ENCODE measurements around the gene ERVMER34-1.

The ERVMER34-1 gene

DNA sequence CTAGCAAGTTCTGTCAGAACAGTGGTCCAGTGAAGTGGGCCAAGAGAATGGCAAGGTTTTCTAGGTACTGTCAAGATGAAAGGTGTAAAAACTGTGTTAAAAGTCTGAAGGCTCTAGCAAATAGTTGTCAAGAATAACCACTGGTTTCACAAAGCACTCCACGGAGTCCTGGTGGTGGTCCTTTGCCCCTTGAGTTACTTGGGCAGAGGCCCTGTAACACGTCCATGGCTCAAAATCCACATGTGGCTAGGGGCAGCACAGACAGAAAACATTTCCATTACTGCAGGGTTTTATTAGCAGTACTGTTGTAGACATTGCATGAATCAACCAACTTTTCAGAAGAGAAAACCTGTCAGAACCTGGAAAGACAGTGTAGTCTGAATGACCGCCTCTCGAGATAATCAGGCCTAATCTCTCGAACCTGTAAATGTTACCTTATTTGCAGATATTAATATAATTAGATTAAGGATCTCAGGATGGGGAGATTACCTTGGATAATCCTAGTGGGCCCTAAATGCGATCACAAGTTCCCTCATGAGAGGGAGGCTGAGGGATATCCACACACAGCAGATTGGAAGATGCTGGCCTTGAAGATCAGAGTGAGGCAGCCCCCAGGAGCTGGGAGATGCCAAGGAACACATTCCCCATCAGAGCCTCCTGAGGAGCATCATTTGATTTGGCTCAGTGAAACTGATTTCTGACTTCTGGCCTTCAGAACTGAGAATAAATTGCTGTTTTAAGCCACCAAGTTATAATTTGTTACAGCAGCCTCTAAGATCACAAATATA is 34.7 kb downstream of the ERVMER34-1 start:
- no peak for DNase-seq

DNA sequence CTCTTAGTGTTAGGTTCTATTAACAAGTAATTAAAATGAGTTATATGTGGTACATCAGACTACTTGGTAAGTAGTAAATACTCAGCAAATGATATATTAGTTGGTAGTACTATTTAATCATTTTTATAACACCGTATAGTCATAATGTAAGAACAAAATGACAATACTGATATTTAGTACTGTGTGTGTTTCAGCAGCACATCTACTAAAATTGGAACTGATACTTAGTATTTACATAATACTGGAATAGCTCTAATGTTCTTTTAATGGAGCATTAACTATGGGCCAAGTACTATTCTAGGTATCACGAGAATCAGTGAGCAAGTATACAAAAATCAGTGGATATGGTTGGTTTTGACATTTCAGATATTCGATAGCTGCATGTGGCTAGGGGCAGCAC is 35.3 kb downstream of the ERVMER34-1 start:
- DNase-seq = no peak

DNA sequence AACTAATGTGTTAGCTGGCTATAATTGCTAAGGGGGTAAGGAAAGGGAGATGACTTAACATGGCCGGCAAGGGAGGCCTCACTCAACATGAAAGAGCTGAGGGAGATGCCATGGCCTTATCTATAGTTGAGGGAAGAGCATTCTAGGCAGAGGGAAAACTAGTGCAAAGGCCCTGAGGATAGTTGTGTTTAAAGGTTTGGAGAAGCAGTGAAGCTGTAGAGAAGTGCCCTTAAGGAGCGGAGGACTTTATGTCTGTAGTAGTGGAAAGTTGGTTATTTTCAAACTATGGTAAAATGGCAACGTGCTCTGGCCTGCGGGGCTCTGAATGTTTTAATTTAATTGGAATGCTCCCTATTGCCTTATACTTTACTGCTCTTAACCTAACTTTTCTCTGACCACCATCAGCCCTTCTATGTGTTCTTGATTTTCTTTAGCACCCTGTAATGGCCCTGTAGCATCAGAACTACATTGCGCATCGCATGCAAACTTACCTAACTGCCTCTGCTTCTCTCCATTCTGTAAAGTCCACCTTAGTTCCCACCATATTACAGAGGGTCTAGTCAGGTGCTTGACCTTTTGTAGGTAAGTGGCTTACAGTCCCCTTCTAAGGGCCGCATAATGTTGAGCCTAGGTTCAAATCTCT is 35.8 kb downstream of the ERVMER34-1 start:
- DNase-seq = no peak

DNA sequence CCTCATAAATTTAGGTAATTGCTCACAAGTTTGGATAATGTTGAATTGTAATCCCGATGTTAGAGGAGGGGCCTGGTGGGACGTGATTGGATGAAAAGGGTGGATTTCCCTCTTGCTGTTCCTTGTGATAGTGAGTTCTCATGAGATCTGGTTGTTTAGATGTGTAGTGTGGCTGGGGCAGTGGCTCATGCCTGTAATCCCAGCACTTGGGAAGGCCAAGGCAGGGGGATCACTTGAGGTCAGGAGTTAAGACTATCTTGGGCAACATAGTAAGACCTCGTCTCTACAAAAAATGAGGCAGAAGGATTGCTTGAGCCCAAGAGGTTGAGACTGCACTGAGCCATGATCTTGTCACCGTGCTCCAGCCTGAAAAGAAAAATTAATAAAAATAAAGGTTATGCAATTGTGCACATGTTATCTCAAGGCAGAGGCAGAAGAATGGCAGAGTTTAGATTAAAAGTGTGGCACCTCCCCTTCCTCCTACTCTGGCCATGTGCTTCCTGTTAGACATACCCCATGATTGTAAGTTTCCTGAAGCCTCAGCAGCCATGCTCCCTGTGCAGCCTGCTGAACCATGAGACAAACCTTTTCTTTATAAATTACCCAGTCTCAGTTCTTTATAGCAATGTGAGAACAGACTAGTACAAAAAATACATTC is 36.5 kb downstream of the ERVMER34-1 start:
- DNase-seq = peak; percentile 18

DNA sequence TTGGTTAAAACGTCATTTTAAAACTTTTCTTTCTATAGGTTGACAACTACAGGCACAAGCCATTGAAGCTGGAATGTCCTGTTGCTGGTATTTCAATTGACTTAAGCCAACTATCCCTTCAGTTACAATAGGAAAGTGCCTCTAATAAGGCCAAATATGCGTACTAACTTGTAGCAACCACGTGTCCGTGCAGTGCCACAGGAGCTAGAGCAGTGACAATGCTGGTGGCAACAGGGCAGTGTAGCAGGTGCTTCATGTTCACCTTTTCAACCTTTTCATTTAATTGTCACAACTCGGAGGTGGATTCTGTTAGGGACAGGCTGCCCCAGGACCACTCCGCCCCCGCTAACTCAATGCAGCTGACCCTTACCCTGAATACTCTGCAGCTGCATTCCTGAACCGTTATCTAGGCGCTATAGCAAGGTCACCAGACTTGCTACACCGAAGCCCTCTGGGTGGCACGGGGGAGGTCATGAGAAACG is 37.7 kb downstream of the ERVMER34-1 start:
- peak; percentile 27 for DNase-seq

DNA sequence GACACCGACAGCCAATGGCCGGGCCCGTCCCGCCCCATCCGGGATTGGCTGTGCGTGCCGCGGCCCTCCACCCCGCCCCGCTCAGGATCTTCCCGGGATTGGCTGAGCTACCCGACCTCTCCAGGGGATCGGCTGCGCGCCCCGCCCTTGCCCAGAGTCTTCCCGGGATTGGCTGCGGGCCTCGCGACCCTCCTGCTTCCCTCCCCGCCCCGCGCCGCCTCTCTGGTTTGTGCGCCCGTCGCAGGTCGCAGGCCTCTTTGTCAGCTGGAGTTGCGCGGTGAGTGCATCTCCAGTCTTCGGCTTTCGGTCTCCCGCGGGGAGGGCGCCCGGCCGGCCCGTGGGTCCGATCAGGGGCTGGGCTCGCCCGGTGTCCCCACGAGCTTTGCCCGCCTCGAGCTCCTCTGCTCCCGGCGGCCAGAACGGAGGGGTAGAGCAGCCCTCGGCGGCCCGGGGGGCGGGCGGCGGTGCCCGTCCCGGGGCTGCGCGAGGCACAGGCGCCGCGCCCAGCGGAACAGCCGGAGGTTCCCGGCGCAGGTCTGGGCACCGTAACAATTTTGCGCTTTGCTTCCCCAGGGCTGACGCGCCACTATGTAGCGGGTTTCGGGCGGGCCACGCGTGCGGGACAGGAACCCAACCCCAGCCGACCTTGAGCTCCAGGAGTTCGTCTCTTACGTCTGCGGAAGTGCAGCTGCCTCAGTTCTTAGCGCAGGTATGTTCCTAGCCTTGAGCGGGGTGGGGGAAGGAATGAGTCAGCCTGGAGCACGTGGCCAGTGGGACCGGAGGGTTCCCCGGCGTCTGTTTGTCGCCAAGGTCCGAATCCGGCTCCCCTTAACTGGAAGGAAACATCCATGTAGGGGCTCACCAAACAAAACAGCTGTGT is 38.7 kb downstream of the ERVMER34-1 start:
- peak; percentile 97 for DNase-seq

DNA sequence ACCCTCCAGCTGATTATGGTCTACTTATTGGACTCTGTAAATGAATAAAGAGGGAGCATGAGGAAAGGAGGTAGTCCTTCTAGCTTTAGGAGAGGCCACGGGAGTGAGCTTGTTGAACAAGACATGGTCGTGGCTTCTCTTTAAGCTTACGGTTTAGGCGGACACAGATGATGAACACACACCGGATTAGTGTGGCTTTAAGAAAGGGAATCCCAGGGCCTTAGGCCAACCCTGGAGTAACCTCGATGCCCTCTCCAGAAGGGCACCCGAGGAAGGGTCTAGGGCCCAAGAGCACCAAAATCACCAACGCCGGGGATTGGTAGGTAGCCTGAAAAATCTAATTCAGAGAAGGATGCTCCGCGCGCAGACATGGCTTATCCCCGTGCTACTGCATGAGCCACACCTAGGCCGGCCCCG is 39.4 kb downstream of the ERVMER34-1 start:
- DNase-seq = no peak

DNA sequence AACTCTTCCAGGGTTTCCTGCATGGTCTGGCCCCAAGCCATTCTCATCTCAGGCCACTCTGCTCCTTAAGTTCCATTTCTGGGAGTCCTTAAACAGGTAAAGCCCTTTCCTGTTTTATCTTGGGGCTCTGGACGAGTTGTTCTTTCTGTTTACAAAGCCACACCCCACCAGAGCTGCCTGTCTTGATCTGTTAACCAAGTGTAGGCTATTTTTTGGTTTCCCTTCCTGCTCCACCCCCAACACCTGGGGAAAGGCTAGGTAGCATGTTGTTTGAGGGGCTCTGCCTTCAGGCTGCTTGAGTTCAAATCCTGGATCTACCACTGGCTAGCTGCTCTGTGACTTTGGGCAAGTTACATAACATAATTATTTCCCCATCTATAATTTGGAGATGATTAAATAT is 40.0 kb downstream of the ERVMER34-1 start:
- no peak for DNase-seq

DNA sequence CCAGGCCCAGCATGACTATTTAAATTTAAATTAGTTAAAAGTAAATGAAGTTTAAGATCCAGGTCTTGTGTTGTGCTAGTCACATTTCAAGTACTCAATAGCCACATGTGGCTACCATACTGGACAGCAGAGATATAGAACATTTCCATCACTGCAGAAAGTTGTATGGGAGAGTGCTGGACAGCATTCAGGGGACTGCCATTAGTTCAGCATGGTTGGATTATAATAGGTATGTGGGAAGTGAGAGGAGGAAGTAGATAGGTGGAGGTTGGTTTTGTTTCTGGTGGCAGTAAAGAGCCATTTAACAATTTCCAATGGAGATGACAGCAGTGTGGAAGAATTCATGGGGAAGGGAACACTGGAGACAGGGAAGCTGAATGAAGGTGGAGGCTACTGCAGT is 42.1 kb downstream of the ERVMER34-1 start:
- DNase-seq = no peak

DNA sequence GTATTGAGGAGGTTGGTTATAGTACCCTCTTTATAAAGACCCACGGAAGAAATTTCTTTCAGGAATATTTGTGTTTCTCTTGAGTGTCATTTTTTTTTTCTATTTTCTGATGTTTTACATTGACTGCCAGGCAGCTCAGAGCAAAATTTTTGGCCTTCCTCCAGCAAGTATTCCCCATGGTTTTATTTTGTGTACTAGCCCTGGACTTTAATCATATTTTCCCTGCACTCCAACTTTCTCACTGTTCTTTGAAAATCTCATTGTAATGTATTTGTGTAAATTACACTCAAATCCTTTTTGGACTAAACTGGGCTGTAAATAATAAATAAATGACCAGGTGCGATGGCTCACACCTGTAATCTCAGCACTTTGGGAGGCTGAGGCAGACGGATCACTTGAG is 46.6 kb downstream of the ERVMER34-1 start:
- no peak for DNase-seq

DNA sequence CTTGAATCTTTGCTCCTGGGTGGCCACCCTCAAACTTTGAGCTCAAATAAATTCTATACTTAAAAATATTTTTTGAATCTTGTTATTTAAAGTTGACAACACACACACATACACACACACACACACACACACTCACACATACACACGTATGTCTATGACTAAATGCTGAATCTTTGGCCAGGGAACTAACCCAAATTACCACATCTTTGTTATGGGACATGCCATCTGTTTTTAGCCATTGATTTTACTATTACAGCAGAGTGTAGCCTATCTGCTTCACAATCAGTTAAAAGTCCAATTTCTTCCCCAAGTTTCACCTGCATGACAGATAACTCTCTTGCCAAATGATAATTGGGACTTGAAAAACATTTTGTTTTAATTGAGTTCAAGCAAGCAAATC is 47.1 kb downstream of the ERVMER34-1 start:
- no peak for DNase-seq

DNA sequence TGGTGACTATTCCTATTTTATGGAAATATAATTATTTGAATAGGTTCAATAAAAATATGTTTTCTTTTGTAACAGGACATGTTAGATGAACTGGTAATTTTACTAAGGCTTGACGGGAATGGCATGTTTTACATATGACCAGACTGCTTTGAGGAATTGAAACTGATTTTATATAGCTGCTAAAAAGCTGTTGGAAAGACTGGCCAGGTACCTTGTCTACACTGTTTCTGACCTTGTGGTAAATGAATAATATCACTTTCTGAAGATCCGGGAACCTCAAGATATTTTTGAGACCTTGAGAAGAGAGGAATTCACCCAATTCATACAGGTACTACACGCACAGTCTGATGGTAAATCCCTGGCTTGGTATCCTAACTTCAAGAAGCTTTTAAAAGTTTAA is 50.0 kb downstream of the ERVMER34-1 start:
- no peak for DNase-seq

DNA sequence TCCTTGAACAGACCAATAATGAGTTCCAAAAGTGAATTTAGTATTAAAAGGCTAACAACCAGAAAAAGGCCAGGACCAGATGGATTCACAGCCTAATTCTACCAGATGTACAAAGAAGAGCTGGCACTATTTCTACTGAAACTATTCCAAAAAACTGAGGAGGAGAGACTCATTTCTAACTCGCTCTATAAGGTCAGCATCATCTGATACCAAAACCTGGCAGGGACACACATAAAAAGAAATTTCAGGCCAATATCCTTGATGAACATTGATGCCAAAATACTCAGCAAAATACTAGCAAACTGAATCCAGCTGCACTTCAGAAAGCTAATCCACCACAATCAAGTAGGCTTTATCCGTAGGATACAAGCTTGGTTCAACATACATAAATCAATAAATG is 56.3 kb downstream of the ERVMER34-1 start:
- no peak for DNase-seq

DNA sequence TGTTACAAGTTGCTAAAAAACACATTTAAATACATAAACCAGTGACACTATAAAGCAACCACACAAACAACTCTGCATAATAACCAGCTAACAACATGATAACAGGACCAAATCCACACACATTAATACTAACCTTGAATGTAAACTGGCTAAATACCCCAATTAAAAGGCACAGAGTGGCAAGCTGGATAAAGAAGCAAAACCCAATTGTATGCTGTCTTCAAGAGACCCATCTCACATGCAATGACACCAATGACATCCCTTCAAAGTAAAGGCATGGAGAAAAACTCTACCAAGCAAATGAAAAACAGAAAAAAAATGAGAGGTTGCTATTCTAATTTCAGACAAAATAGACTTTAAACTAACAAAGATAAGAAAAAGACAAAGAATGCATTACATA is 57.7 kb downstream of the ERVMER34-1 start:
- DNase-seq = no peak

Data from DMS53 (cell line).